AG04450 (cell line): Measurements from ENCODE around the gene C11orf52. TPM values are rescaled to one million over a fixed set of nuclear protein-coding genes. Genes with fewer than 3 reads are reported as not detected.

ENCODE experiments used
- CTCF ChIA-PET: fragments of 300-600, 350-600 bp; formaldehyde crosslinking; extraction: SDS; loops from one replicate; lab custom pipeline; 2022; ENCODE audit warnings: antibody characterized with exemption, inconsistent platforms; lab: Charles Lee
- POLR2A ChIA-PET: fragments of 350-600 bp; formaldehyde crosslinking; extraction: SDS; loops from one replicate; lab custom pipeline; 2021; ENCODE audit warnings: antibody characterized with exemption, inconsistent platforms; lab: Yijun Ruan, JAX
- DNase-seq: peaks from one replicate; pipeline ENCODE4 v3.0.0-alpha.2; 2011; ENCODE audit warnings: low read depth, low spot score
- H3K27ac ChIP-seq: one replicate; pipeline ENCODE4 v1.5.1; 2012; ENCODE audit warnings: low read depth, low read length, control low read depth
- H3K27me3 ChIP-seq: one replicate; pipeline ENCODE4 v1.6.0; 2012; ENCODE audit warnings: low read length; ENCODE audit not compliant: control insufficient read depth, insufficient read depth
- H3K4me3 ChIP-seq: 2 replicates; pipeline ENCODE4 v1.5.1; 2011; ENCODE audit warnings: mild to moderate bottlenecking, low read depth, low read length, control low read depth
- H3K9me3 ChIP-seq: 2 replicates; pipeline ENCODE4 v1.5.1; 2012; ENCODE audit warnings: low read length; ENCODE audit not compliant: control insufficient read depth, insufficient read depth
- polyA plus RNA-seq: library from polyadenylated mRNA; depleted of rRNA; stranded (reverse); fragments of >200 nt; gene quantifications from 2 replicates; pipeline ENCODE4 v1.2.3, GENCODE V29; 2011
- TF ChIP-seq, protein P1 (sequence below): IDR thresholded peaks from 2 replicates; pipeline ENCODE4 v1.5.1; 2011; ENCODE audit warnings: low read depth, low read length, control low read depth, inconsistent platforms

Gene C11orf52
- polyA plus RNA-seq, 1 experiment: 0.38 TPM

DNA sequence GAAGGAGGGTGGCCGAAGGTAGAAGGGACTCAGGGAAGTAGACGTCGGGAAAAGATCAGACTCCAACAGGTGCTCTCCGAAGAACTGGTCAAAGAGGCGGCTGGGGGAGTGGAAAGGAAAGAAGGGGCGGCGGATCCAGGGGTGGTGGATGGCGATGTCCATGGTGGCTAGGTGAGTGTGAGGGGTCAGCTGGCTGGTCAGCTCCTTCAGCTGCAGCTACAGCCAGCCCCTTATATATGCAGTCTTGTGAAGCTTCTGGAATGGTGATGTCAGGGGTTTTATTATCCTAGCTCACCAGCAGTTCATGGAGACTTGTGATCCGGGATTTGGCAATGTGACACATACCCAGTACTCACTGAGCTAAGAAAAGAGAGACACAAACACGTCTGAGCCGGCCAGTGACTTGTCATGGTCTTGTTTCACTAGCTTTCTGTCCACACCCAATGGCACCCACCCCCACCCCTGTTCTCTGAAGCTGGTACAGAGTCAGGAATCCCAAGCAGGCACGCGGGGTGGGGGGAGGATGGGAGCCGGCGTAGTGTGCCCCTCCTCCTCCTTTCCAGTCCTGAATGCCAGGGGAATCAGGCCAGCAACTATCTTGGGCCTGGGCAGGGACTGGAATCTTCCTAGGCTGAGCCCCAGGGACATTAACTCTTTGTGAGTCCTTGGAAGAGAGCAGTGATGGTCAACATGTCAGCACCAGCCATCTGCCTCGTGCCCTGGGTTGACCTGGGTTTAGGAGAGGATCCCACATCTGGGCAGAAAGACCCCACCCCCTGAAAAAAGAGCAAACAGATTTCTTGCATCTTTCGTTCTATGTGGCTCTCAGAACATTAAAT is 6.9 kb upstream of the C11orf52 start, which contains the start of gene CRYAB:
CRYAB (minus strand) TSS at position 208 of the 839 bp plus-strand sequence; CDS start at position 162, 46 bp downstream.
- Histone ChIP-seq H3K9me3 (no peaks in the 10 kb centered on the region; the same call in 1 of the 2 replicates), H3K27ac (peak within 1 kb of the TSS; percentile 58), H3K27me3 (peaks cover 3% of the 10 kb centered on the region), H3K4me3 (no peak within 1 kb of the TSS)
- DNase-seq: peak; percentile 24
- ChIA-PET CTCF (no interaction called here), POLR2A (no interaction called here)
- TF ChIP-seq, protein P1, sequence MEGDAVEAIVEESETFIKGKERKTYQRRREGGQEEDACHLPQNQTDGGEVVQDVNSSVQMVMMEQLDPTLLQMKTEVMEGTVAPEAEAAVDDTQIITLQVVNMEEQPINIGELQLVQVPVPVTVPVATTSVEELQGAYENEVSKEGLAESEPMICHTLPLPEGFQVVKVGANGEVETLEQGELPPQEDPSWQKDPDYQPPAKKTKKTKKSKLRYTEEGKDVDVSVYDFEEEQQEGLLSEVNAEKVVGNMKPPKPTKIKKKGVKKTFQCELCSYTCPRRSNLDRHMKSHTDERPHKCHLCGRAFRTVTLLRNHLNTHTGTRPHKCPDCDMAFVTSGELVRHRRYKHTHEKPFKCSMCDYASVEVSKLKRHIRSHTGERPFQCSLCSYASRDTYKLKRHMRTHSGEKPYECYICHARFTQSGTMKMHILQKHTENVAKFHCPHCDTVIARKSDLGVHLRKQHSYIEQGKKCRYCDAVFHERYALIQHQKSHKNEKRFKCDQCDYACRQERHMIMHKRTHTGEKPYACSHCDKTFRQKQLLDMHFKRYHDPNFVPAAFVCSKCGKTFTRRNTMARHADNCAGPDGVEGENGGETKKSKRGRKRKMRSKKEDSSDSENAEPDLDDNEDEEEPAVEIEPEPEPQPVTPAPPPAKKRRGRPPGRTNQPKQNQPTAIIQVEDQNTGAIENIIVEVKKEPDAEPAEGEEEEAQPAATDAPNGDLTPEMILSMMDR: no peak

DNA sequence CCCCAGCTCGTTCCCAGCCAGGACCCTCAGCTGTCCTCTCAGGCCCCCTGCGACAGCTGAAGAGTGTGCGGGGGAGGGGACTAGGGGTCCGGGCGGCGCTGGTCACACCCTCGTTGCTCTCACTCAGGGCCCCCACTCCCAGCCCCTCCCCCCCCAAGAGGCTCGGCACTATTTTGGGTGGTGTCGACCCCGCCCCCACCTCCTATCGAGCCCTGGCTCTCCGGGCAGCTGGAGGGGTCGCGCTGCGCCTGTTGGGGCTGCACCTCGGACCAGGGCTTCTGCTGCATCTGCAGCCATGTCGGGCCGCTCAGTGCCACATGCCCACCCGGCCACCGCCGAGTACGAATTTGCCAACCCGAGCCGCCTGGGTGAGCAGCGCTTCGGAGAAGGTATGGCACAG is 6.2 kb upstream of the C11orf52 start, which contains the start of gene HSPB2:
HSPB2 (plus strand) TSS at position 200 of the 400 bp plus-strand sequence; CDS start at position 296, 96 bp downstream.
- Histone ChIP-seq H3K9me3 (no peaks in the 10 kb centered on the region; the same call in 1 of the 2 replicates), H3K4me3 (no peak within 1 kb of the TSS), H3K27me3 (peaks cover 3% of the 10 kb centered on the region), H3K27ac (peak within 1 kb of the TSS; percentile 58)
- TF ChIP-seq, protein P1: no peak
- POLR2A ChIA-PET: interaction anchor here (1.2 kb wide), 1 partner anchor 14 kb away, joined by 5 read pairs; no protein-coding TSS in a partner anchor
- CTCF ChIA-PET: no interaction called here
- DNase-seq: no peak

DNA sequence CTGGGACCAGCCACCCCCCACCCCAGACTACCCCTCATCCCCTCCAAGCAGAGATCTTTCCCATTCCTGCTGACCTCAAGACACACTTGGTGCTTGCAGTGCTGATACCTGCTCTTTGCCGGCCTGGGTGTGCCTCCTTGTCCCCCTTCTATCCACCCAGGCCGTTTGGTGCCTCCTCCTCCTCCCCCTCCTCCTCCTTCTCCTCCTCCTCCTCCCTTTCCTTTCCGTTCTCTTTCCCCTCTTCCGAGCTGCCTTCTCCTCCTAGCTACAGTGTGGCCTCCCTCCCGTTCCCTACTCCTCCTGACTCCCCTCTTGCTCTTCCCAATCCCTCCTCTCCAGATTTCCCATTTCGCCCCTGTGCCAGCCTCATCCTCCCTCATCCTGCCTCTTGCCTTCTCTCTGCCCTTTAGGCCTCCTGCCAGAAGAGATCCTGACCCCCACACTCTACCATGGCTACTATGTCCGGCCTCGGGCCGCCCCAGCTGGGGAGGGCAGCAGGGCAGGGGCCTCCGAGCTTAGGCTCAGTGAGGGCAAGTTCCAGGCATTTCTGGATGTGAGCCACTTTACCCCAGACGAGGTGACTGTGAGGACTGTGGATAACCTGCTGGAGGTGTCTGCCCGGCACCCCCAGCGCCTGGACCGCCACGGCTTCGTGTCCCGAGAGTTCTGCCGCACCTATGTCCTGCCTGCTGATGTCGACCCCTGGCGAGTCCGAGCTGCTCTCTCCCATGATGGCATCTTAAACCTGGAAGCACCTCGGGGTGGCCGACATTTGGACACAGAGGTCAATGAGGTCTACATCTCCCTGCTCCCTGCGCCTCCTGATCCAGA is 5.5 kb upstream of the C11orf52 start:
- H3K4me3 ChIP-seq: no peak overlapping the region
- TF ChIP-seq, protein P1: no peak
- CTCF ChIA-PET: interaction anchor here (0.9 to 1.0 kb wide), 2 partner anchors 14 to 369 kb away, joined by 3 read pairs; no protein-coding TSS in a partner anchor

DNA sequence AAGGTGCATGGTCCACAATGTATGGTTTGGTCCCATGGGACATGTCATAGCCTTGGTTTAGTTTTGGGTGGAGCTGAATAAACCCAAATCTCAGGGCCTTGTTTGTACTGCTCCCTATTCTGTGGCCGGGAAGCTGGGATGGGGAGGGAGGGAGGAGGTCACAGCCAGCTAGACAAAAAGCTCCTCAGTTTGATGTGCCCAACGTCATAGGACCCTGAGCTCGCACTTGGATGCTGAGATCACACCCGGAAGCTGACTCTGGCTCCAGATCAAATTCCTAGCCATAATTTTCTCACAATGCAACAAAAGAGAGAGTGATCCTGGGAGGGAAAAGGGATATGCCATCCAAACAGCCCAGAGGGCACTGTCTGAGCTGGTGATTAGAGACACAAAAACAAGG is 4.7 kb upstream of the C11orf52 start:
- TF ChIP-seq, protein P1: no peak
- ChIA-PET CTCF (interaction anchor here (0.5 to 1.2 kb wide), 4 partner anchors 13 to 368 kb away, joined by 3 to 5 read pairs (median 3); no protein-coding TSS in a partner anchor), POLR2A (interaction anchor here (0.7 kb wide), 1 partner anchor 12 kb away, joined by 3 read pairs; no protein-coding TSS in a partner anchor)
- DNase-seq: no peak
- H3K9me3 ChIP-seq: no peaks in the 10 kb centered on the region; the same call in 1 of the 2 replicates
- H3K4me3 ChIP-seq: no peak overlapping the region
- no peak overlapping the region for H3K27ac ChIP-seq
- H3K27me3 ChIP-seq: peaks cover 3% of the 10 kb centered on the region

More for the DNA sequence above, 5.5 kb upstream of the C11orf52 start:
- POLR2A ChIA-PET: interaction anchor here (1.2 kb wide), 1 partner anchor 13 kb away, joined by 5 read pairs; no protein-coding TSS in a partner anchor
- peaks cover 3% of the 10 kb centered on the region for H3K27me3 ChIP-seq
- H3K9me3 ChIP-seq: no peaks in the 10 kb centered on the region; the same call in 1 of the 2 replicates
- DNase-seq: no peak
- H3K27ac ChIP-seq: no peak overlapping the region
